ENCODE results near the gene PHF20. TPM values are rescaled to one million over a fixed set of nuclear protein-coding genes. Genes with fewer than 3 reads are reported as not detected.

PHF20 gene
- total and polyA plus RNA-seq, 2 of the 13 experiments (the other 11 are each of a cell fraction or from before 2014, with no cell fraction given), result 22.8 to 34.1 TPM

DNA sequence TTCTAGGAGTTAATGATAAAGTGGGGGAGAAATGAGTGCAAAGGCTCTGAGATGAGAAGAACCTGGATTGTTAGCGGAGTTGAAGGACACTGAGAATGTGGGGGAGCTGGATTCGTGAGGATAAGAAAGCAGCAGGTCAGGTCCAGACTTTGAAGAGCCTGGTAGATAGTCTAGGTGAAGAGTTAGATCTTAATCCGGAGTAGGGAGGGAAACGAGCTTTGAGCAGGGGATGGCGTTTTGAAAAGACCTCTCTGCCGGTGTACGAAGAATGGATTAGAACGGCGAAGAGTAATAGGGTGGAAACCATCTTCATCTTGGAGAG is 487 bp upstream of the PHF20 start (continued):
- TF ChIP-seq, protein P1, sequence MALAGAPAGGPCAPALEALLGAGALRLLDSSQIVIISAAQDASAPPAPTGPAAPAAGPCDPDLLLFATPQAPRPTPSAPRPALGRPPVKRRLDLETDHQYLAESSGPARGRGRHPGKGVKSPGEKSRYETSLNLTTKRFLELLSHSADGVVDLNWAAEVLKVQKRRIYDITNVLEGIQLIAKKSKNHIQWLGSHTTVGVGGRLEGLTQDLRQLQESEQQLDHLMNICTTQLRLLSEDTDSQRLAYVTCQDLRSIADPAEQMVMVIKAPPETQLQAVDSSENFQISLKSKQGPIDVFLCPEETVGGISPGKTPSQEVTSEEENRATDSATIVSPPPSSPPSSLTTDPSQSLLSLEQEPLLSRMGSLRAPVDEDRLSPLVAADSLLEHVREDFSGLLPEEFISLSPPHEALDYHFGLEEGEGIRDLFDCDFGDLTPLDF (CRISPR knock-in tag; IDR thresholded peaks at IDR 0.05), result no peak
- no peak for TF ChIP-seq ZFP36 (IDR thresholded peaks at IDR 0.05; ENCODE audit: borderline replicate concordance, low read depth, low read length, partially characterized antibody)
- no peak for TF ChIP-seq ZNF552 (CRISPR knock-in tag; IDR thresholded peaks at IDR 0.05; ENCODE audit: borderline replicate concordance)
- no peak for TF ChIP-seq SMC3 (IDR thresholded peaks at IDR 0.05; ENCODE audit: low read length)
- TF ChIP-seq ZNF605 (CRISPR knock-in tag; IDR thresholded peaks at IDR 0.05), result no peak
- TF ChIP-seq NR2F6 (IDR thresholded peaks at IDR 0.05), result no peak
- no peak for TF ChIP-seq NR2F6 (CRISPR knock-in tag; IDR thresholded peaks at IDR 0.05)
- no peak for TF ChIP-seq ATRX (CRISPR knock-in tag; IDR thresholded peaks at IDR 0.05; ENCODE audit: borderline replicate concordance)
- TF ChIP-seq GABPB1 (CRISPR knock-in tag; IDR thresholded peaks at IDR 0.05), result no peak
- TF ChIP-seq JARID2 (CRISPR knock-in tag; IDR thresholded peaks at IDR 0.05; ENCODE audit: insufficient replicate concordance), result no peak
- TF ChIP-seq CSRNP2 (CRISPR knock-in tag; conservative IDR thresholded peaks at IDR 0.05; ENCODE audit: low read depth), result no peak
- no peak for TF ChIP-seq IRF9 (CRISPR knock-in tag; IDR thresholded peaks at IDR 0.05; ENCODE audit: borderline replicate concordance)
- 0 out of 2 replicates have a peak, but pooled peaks have one; percentile 4 for TF ChIP-seq FOXK2 (IDR thresholded peaks at IDR 0.05)
- no peak for TF ChIP-seq PHF8 (CRISPR knock-in tag; IDR thresholded peaks at IDR 0.05)
- no peak for TF ChIP-seq RNF2 (conservative IDR thresholded peaks at IDR 0.05; ENCODE audit: low read depth)
- no peak for TF ChIP-seq ATF6 (CRISPR knock-in tag; conservative IDR thresholded peaks at IDR 0.05)
- no peak for TF ChIP-seq ZNF570 (CRISPR knock-in tag; IDR thresholded peaks at IDR 0.05; ENCODE audit: borderline replicate concordance)
- TF ChIP-seq TBX3 (IDR thresholded peaks at IDR 0.05; ENCODE audit: borderline replicate concordance), result no peak
- no peak for TF ChIP-seq CENPX (CRISPR knock-in tag; IDR thresholded peaks at IDR 0.05)
- TF ChIP-seq PAX8 (CRISPR knock-in tag; IDR thresholded peaks at IDR 0.05; ENCODE audit: borderline replicate concordance), result no peak
- TF ChIP-seq NR2F1 (CRISPR knock-in tag; IDR thresholded peaks at IDR 0.05), result no peak
- no peak for TF ChIP-seq NPAS2 (CRISPR knock-in tag; IDR thresholded peaks at IDR 0.05; ENCODE audit: borderline replicate concordance)
- no peak for TF ChIP-seq MED1 (CRISPR knock-in tag; IDR thresholded peaks at IDR 0.05)
- TF ChIP-seq ZNF777 (CRISPR knock-in tag; IDR thresholded peaks at IDR 0.05), result no peak
- no peak for TF ChIP-seq HMGA1 (CRISPR knock-in tag; conservative IDR thresholded peaks at IDR 0.05)
- no peak for TF ChIP-seq NAIF1 (CRISPR knock-in tag; IDR thresholded peaks at IDR 0.05; ENCODE audit: borderline replicate concordance)
- TF ChIP-seq NFIC (IDR thresholded peaks at IDR 0.05; ENCODE audit: low read length), result no peak
- TF ChIP-seq BRD4 (CRISPR knock-in tag; IDR thresholded peaks at IDR 0.05), result no peak
